ENCODE data around the gene HS2ST1. TPM values are rescaled to one million over a fixed set of nuclear protein-coding genes. Genes with fewer than 3 reads are reported as not detected.

HS2ST1 gene
- total and polyA plus RNA-seq, 9 donors: 11.5 to 31.6 (median 21.8) TPM

DNA sequence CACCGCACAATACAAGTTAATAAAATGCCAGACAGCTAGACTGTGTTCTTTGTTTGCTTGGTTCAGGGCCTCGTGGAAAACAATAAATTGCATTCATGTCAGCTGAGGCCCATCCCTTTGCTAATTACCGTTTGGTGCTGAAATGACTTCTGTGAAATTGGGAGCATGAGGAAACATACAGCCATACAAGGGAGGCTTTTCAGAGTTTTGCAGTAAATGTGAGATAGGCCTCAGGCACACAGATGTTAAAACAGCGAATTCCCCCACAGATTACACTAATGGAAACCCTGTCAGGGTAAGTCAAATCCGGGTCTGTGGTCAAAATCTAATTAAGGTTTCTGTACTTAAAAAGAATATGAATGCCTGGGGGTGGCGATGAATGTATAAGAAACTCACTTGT, 240.7 kb downstream of the HS2ST1 start:
- TF ChIP-seq POLR2A (IDR thresholded peaks at IDR 0.05) (no peak), CTCF (IDR thresholded peaks at IDR 0.05) (no peak), EP300 (IDR thresholded peaks at IDR 0.05) (no peak)
- intact Hi-C loops (cut with DNase I): no loop called here
- H3K4me1 ChIP-seq (ENCODE audit: insufficient read depth): no peaks in the 10 kb centered on the region

GRCh38 chr1:87155648-87156047, 241.2 kb downstream of the HS2ST1 start:
- Histone ChIP-seq H3K36me3 (no peaks in the 10 kb centered on the region), H3K4me1 (ENCODE audit: insufficient read depth) (no peaks in the 10 kb centered on the region), H3K9me3 (no peaks in the 10 kb centered on the region), H3K27me3 (no peaks in the 10 kb centered on the region), H3K4me3 (no peak overlapping the region), H3K27ac (no peak overlapping the region)
- intact Hi-C loops (cut with DNase I): no loop called here
- DNase-seq: no peak
- 89 to 93% (median 93%) methylated on average over 9 of the region's 9 CpGs for WGBS, 3 donors
- TF ChIP-seq POLR2A (IDR thresholded peaks at IDR 0.05) (no peak), CTCF (IDR thresholded peaks at IDR 0.05) (no peak), EP300 (IDR thresholded peaks at IDR 0.05) (no peak)

More for the DNA sequence above, 240.7 kb downstream of the HS2ST1 start:
- Histone ChIP-seq H3K4me3 (no peak overlapping the region), H3K9me3 (no peaks in the 10 kb centered on the region), H3K27me3 (no peaks in the 10 kb centered on the region), H3K27ac (no peak overlapping the region), H3K36me3 (no peaks in the 10 kb centered on the region)
- no peak for DNase-seq
- WGBS, 3 donors: 78 to 82% (median 78%) methylated on average over 6 of the region's 6 CpGs

DNA sequence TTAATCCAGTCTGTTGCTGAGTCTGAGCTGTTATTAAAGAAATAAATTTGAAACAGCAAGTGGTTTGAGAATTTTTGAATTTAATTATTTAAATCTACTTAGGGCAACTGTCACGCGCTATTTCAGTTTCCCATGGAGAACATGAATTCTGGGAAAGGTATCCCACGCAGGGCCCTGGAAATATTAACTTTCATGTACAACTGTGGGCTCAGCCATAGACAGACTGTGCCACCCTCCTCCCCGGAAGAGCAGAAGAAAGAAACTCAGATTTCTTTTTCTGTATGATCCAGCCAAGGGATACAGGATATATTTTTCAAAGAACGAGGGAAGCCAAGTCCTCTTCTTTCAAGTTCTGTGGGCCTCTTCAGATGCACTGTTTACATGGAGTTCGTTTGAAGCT, 241.7 kb downstream of the HS2ST1 start:
- no peak for DNase-seq
- Histone ChIP-seq H3K36me3 (no peaks in the 10 kb centered on the region), H3K27ac (no peak overlapping the region), H3K4me3 (no peak overlapping the region), H3K27me3 (no peaks in the 10 kb centered on the region), H3K4me1 (ENCODE audit: insufficient read depth) (no peaks in the 10 kb centered on the region), H3K9me3 (no peaks in the 10 kb centered on the region)
- no peak for TF ChIP-seq POLR2A (IDR thresholded peaks at IDR 0.05)
- no peak for TF ChIP-seq EP300 (IDR thresholded peaks at IDR 0.05)
- TF ChIP-seq CTCF (IDR thresholded peaks at IDR 0.05): no peak
- intact Hi-C loops (cut with DNase I): no loop called here
- 92 to 95% (median 95%) methylated on average over 6 of the region's 6 CpGs for WGBS, 3 donors

- DNase-seq: no peak
- intact Hi-C loops (cut with DNase I): no loop called here
- no peak for TF ChIP-seq POLR2A (IDR thresholded peaks at IDR 0.05)
- TF ChIP-seq EP300 (IDR thresholded peaks at IDR 0.05): no peak
- TF ChIP-seq CTCF (IDR thresholded peaks at IDR 0.05): no peak
- 80 to 86% (median 81%) methylated on average over 6 of the region's 6 CpGs for WGBS, 3 donors
- H3K36me3 ChIP-seq: no peaks in the 10 kb centered on the region
- no peak overlapping the region for H3K27ac ChIP-seq
- H3K4me3 ChIP-seq: no peak overlapping the region
- H3K4me1 ChIP-seq (ENCODE audit: insufficient read depth): no peaks in the 10 kb centered on the region
- no peaks in the 10 kb centered on the region for H3K9me3 ChIP-seq
- H3K27me3 ChIP-seq: no peaks in the 10 kb centered on the region
These were observed 245.0 kb downstream of the HS2ST1 start for GRCh38 chr1:87159378-87159915.

Other genes with a start within 250 kb of the HS2ST1 start
- 10 to 100 TPM; 23.7 to 58.5 (median 49.5) TPM for gene SH3GLB1, start 210.1 kb upstream of the HS2ST1 start, total RNA-seq
- gene SH3GLB1, start 210.1 kb upstream of the HS2ST1 start, polyA plus RNA-seq: 10 to 100 TPM; 18.8 to 63.2 TPM
- gene SELENOF, start 509 bp upstream of the HS2ST1 start, total RNA-seq: 100 to 1,000 TPM; 124 to 234 (median 167) TPM
- gene SELENOF, start 509 bp upstream of the HS2ST1 start, polyA plus RNA-seq: 100 to 1,000 TPM; 122 to 294 TPM

Data from ovary (tissue), 9 donors.